ENCODE measurements around the gene MRTO4. TPM values are rescaled to one million over a fixed set of nuclear protein-coding genes. Genes with fewer than 3 reads are reported as not detected.

The MRTO4 gene
- total RNA-seq, 1 donor from 2014 or later, result 47.0 TPM

DNA sequence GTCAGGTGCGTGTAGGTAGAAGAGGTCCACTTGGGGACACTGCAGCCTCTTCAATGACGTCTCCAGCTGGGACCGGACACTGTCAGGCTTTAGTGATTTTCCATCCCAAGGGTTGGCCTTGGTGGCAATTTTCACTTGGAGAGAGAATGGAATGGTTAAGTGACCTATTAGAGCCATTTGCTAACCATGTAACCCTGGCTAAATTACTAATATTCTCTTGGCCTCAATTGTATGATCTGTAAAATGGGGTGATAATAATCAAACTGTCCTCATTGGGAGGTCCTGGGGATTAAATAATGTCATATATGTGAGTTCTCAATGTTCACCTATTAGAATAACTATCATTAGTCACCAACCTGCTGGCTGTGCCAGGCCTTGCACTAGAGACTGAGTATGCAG is 56.9 kb downstream of the MRTO4 start:
- DNase-seq (ENCODE audit: low read depth, low spot score), result no peak

DNA sequence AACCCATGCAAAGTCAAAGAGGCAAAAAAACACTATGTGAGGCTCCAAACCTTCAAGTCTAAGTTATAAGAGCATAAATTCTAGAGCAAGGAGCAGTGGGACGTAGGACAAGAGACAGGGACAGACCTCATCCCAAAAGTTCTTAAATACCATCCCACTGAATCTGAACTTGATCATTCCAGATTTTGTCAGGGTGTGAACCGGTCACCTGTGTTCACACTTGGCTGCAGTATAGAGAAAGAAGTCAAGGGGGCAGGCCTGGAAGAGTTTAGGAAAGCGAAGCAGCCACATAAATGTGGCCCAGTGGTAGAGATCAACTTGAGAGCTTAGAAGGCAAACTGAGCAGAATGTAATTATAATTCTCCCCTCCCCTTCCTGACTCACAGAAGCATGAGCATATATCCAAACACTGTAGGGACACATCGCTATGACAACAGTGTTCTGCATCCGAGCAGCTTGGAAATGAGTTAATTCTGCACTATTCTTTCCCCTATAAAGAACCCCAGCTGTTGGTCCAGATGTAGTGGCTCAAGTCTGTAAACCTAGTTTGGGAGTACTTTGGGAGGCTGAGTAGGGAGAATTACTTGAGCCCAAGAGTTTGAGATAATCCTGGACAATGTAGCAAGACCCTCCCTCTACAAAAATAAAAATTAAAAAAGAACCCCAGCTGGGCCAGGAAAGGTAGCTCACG is 57.7 kb downstream of the MRTO4 start:
- no peak for DNase-seq (ENCODE audit: low read depth, low spot score)

Other genes starting within 250 kb of the MRTO4 start
- 78.5 and 99.6 TPM in 2 replicates for gene UBR4, start 41.5 kb upstream of the MRTO4 start, total RNA-seq
- 73.3 and 89.4 TPM in 2 replicates for gene EMC1, start 281 bp upstream of the MRTO4 start, total RNA-seq
- gene AKR7A3, start 37.0 kb downstream of the MRTO4 start, total RNA-seq, result 0.11 and 0.33 TPM in 2 replicates
- 42.5 and 56.3 TPM in 2 replicates for gene AKR7A2, start 60.3 kb downstream of the MRTO4 start, total RNA-seq
- gene SLC66A1, start 60.5 kb downstream of the MRTO4 start, total RNA-seq, result 13.9 and 15.3 TPM in 2 replicates
- gene CAPZB, start 233.7 kb downstream of the MRTO4 start, total RNA-seq, result 113 and 132 TPM in 2 replicates

Measured in pulmonary artery endothelial cell (primary cell).